OCI-LY1 (cell line): ENCODE measurements around the gene RTL9.

Experiments used
- H2AFZ ChIP-seq: fragments of 200-600 bp; sonication (generic), shearing (Covaris generic); 2 replicates; pipeline ENCODE4 v1.6.0; 2014; ENCODE audit warnings: antibody characterized with exemption, mild to moderate bottlenecking, low read length
- H3F3A ChIP-seq: fragments of 200-600 bp; sonication (generic), shearing (Covaris generic); 2 replicates; pipeline ENCODE4 v1.6.0; 2014; ENCODE audit warnings: mild to moderate bottlenecking, antibody characterized with exemption, low read length, moderate library complexity; ENCODE audit not compliant: insufficient read depth
- H3K27ac ChIP-seq: fragments of 200-600 bp; sonication (generic); 2 replicates; pipeline ENCODE4 v1.5.1; 2014; ENCODE audit warnings: low read length, mixed run types, mild to moderate bottlenecking, low read depth; ENCODE audit not compliant: poor library complexity, severe bottlenecking
- H3K27me3 ChIP-seq: fragments of 200-600 bp; sonication (generic); 2 replicates; pipeline ENCODE4 v1.6.0; 2014; ENCODE audit warnings: antibody characterized with exemption, mild to moderate bottlenecking, low read length, moderate library complexity; ENCODE audit not compliant: insufficient read depth
- H3K36me3 ChIP-seq: fragments of 200-600 bp; sonication (generic); 2 replicates; pipeline ENCODE4 v1.6.1; 2014; ENCODE audit warnings: mild to moderate bottlenecking, antibody characterized with exemption, low read length, moderate library complexity, mixed read lengths; ENCODE audit not compliant: insufficient read depth
- H3K4me1 ChIP-seq: fragments of 200-600 bp; sonication (generic); 2 replicates; pipeline ENCODE4 v1.5.1; 2014; ENCODE audit warnings: mild to moderate bottlenecking, low read length, moderate library complexity; ENCODE audit not compliant: insufficient read depth, severe bottlenecking
- H3K4me2 ChIP-seq: fragments of 200-600 bp; sonication (generic), shearing (Covaris generic); 2 replicates; pipeline ENCODE4 v1.6.1; 2014; ENCODE audit warnings: low read length
- H3K4me3 ChIP-seq: fragments of 200-600 bp; sonication (generic); 2 replicates; pipeline ENCODE4 v1.5.1; 2014; ENCODE audit warnings: low read length, low read depth, mild to moderate bottlenecking, mixed read lengths; ENCODE audit not compliant: poor library complexity, severe bottlenecking
- H3K79me2 ChIP-seq: fragments of 200-600 bp; shearing (Covaris generic); 2 replicates; pipeline ENCODE4 v1.6.1; 2016; ENCODE audit warnings: mixed run types, low read length, mixed read lengths; ENCODE audit not compliant: insufficient read depth
- H3K9ac ChIP-seq: fragments of 200-600 bp; sonication (generic), shearing (Covaris generic); 2 replicates; pipeline ENCODE4 v1.6.1; 2014; ENCODE audit warnings: mild to moderate bottlenecking, low read length, mixed read lengths
- H3K9me2 ChIP-seq: fragments of 200-600 bp; sonication (generic), shearing (Covaris generic); 2 replicates; pipeline ENCODE4 v1.6.1; 2014; ENCODE audit warnings: low read depth, mild to moderate bottlenecking, low read length, mixed read lengths
- H3K9me3 ChIP-seq: fragments of 200-600 bp; shearing (Covaris generic); 2 replicates; pipeline ENCODE4 v1.6.1; 2014; ENCODE audit warnings: low read length, mixed read lengths
- H4K20me1 ChIP-seq: fragments of 200-600 bp; sonication (generic), shearing (Covaris generic); 2 replicates; pipeline ENCODE4 v1.6.0; 2016; ENCODE audit warnings: mild to moderate bottlenecking, low read length; ENCODE audit not compliant: insufficient read depth
- CTCF ChIP-seq: fragments of 200-600 bp; sonication (generic), shearing (Covaris generic); IDR thresholded peaks from 2 replicates; pipeline ENCODE4 v1.5.1; 2017; ENCODE audit warnings: mild to moderate bottlenecking, antibody characterized with exemption, low read length, moderate library complexity, mixed read lengths
- EZH2 ChIP-seq: fragments of 200-600 bp; sonication (generic), shearing (Covaris generic); IDR thresholded peaks from 2 replicates; pipeline ENCODE4 v1.8.0; 2017; ENCODE audit warnings: borderline replicate concordance, mixed run types, mild to moderate bottlenecking, antibody characterized with exemption, low read length, moderate library complexity, mixed read lengths

Gene RTL9

GRCh38 chrX:110406822-110407221 is 48.2 kb downstream of the RTL9 start:
- Histone ChIP-seq H3F3A (no peaks in the 10 kb centered on the region), H3K9me2 (no peaks in the 10 kb centered on the region), H3K4me3 (no peak overlapping the region), H4K20me1 (no peaks in the 10 kb centered on the region), H3K27ac (no peak overlapping the region), H3K9me3 (no peaks in the 10 kb centered on the region), H3K27me3 (no peaks in the 10 kb centered on the region), H2AFZ (no peak overlapping the region), H3K9ac (no peak overlapping the region), H3K36me3 (no peaks in the 10 kb centered on the region), H3K4me2 (no peak overlapping the region), H3K4me1 (no peaks in the 10 kb centered on the region), H3K79me2 (no peaks in the 10 kb centered on the region)
- TF ChIP-seq CTCF (no peak), EZH2 (no peak)

- Histone ChIP-seq H4K20me1 (no peaks in the 10 kb centered on the region), H3K4me1 (no peaks in the 10 kb centered on the region), H3K9me2 (no peaks in the 10 kb centered on the region), H2AFZ (no peak overlapping the region), H3K27ac (no peak overlapping the region), H3K36me3 (no peaks in the 10 kb centered on the region), H3K27me3 (no peaks in the 10 kb centered on the region), H3K9me3 (no peaks in the 10 kb centered on the region), H3K4me3 (no peak overlapping the region), H3K9ac (no peak overlapping the region), H3K4me2 (no peak overlapping the region), H3F3A (no peaks in the 10 kb centered on the region), H3K79me2 (no peaks in the 10 kb centered on the region)
- no peak for TF ChIP-seq EZH2
- peak; percentile 60 for TF ChIP-seq CTCF
These were observed 49.4 kb downstream of the RTL9 start for GRCh38 chrX:110407910-110408545.
